GM20431 (cell line): ENCODE data around the gene KLHL8.

Source experiments
- in situ Hi-C: fragments of 300-500 bp; cut with MseI, MboI; formaldehyde crosslinking; loops from one replicate; pipeline ENCODE4 v1.15.0; 2020; ENCODE audit warnings: low sequenced_read_pairs; ENCODE audit not compliant: unreplicated experiment

The KLHL8 gene

DNA sequence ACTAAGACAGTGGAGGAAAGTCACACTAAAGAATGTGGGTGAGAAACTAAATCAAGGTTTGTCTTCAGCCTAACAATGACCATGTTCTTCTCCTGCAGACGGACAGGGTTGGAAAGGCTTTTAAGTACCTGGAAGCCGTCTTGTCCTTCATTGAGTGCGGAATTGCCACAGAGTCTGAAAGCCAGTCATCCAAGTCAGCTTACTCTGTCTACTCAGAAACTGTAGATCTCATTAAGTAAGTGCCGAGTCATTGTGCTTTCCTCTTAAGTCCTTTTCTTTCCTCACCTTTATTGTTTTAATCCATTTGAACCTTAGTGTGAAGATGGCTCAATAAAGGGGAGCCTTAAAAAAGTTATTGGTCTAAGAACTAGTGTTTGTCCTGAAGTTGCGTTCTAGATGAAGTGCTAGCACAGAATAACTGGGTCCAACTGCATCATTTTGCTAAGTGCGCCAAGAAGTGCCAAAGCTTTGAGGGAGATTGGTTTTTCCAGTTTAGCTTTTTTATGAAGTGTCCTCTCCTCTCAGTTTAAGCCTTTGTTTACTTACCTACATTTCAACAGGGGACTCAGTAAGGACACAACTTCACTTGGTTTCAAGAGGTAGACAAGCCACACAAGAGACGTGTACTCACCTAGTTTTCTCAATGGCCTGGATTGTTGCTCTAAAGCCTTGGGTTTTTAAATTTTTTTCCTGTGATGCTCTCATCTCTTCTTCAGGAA, 89.3 kb downstream of the KLHL8 start:
- in situ Hi-C loops: no loop called here

DNA sequence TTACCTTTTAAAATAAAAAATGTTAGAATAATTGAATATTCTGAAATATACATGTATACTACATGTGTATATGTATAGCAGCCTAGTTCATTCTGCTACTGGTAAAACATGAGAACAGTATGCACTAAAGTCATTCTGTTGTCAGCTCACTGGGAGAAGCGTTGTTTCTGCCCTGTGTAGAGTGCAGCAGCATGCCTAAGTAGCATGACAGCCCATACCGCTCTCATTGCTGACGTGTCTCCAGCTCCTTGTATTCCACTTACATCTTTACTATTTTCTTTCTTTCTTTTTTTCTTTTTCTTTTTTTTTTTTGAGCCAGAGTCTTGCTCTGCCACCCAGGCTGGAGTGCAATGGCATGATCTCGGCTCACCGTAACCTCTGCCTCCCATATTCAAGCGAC, 90.7 kb downstream of the KLHL8 start:
- in situ Hi-C loops: no loop called here

DNA sequence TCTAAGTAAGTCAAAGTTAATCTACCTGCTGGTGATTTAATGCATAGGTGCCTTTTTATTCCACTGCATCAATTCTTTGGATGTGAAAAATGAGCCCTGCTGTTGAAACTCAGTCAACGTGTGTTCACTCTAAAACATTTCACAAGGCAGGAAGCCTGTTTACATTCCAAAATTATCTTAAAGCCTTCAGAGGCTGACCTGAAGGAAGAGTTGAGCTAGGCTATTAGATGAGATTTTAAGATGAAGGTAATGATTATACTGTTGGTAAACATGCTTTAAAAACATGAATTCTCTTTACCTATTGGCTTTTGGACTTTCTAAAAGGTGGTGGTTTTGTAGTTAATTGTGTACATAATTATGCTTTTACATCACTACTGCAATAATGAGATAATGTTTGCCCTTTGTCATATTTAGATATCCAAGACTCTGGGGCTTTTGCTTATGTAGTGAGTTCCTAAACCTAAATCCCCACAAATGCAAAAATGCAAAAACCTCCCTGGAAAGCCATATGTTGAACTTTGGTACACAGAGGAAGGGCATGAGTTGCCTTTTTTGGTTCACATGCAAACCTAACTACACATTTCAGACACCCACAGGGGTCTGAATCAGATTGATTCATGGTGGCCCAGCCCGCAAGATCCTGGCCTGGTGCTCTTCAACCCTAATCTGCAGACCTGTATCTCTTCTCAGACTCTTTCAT, 92.3 kb downstream of the KLHL8 start:
- in situ Hi-C loops: no loop called here

DNA sequence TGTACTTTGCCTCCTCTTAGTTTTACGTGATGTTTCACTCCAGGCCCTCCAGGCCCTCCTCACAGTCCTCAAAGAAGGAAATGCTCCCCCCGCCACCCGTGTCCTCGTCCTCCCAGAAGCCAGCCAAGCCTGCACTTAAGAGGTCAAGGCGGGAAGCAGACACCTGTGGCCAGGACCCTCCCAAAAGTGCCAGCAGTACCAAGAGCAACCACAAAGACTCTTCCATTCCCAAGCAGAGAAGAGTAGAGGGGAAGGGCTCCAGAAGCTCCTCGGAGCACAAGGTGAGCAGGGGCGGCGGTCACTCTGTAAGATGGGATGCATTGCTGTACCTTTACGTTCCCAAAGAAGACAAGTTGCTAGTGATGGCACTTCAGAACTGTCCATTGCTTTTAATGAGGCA, 94.4 kb downstream of the KLHL8 start:
- in situ Hi-C loops: no loop called here

DNA sequence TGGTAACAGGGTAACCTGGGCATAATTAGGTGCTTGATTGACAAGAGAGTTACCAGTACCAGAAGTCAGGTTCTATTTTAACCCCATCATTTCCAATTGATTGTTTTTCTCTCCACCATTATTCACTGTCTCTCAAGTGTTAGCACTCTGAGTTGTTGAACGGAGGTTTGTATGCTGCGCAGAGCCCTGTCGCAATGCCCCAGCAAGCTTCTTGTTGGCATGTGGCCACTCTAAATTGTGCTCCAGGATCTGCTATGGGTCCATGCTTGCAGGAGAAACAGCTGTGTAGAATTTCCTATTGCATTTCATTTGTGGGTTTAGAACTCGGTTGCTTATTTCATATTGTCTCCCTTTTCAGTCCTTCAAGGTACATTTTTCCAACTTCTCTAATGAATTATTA, 98.2 kb downstream of the KLHL8 start:
- in situ Hi-C loops: no loop called here

DNA sequence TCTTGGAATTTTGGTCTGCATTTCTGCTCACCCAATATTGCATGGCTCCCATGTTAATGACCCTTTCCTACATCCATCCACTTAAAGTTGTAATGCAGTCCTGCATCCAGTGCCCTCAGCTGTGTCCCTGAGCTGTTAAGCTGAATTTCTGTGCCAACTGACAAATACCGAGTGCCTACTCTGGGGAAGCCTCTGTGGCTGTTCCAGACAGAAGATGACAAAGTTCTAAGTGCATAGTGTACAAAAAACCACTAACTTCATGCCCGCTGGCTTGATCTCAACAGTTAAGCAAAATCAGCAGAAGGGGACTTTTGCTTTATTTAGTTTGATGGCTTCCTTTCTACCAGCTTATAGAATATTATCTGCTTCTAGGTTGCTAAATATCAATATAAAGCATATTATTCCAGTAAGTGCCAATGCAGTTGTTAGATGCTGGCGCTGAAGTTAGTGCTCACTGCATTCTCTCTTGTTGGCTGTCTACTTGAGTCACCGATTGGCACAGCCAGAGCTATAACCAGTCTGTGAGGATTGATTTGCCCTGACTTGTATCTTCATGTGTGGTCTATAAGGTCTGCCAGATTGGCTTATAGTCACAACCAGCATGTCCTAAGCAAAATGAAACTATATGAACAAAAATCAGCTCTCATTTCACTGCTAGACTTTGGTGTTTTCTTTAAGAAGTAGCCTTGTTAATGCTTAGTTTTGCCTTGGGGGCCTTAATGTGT, 98.9 kb downstream of the KLHL8 start:
- in situ Hi-C loops: no loop called here

DNA sequence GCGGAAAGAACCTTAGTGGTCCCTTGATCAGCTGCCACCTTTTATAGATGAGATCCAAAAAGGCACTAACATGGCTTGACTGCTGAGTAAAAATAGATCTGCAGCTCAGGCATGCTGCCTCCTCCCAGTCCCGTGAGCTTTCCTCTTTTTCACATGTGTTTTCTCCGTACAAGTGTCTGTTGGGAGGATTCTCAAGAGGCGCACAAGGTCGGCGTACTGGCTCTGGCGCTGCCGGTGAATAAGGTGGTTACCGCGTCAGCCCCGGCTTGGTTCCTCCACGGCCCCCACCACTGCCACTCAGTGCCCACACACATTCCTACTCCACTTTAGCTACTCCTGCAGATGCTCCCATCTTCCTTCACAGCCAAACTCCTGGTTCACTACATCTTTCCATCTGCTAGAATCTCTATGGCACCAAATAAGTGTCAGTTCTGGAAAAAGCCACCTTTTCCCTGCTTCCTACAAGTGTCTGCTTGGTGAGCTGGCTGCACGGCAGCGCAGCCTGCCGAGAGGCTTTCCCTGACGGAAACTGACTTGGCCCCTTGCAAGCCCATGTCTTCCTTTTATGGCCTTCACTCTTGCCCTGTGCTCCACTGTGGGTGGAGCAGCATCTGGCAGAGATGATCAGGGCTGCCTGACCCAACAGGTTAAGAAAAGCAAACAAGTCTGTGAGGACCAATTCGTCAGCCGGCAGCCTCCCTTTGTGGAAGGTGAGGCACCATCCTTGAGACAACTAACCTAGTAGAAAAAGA, 99.8 kb downstream of the KLHL8 start:
- in situ Hi-C loops: no loop called here

DNA sequence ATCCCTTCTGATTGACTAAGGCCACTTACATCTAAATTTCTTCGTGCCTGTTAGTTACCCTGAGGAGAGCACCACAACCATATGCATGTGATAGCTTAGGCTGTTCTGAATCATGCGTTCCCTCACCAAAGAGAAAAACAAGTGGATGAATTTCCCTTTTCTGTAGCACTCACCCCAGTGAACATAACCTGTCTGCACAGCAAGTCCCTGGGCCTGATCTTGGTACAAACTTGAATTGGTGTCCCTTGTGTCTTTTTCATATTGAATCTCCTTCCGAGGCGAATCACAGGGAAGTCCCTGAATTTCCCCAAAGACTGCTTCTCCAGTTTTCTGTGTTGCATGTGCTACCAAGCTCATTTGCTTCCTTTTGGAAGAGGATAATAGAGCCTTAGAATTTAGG, 100.4 kb downstream of the KLHL8 start:
- in situ Hi-C loops: no loop called here

DNA sequence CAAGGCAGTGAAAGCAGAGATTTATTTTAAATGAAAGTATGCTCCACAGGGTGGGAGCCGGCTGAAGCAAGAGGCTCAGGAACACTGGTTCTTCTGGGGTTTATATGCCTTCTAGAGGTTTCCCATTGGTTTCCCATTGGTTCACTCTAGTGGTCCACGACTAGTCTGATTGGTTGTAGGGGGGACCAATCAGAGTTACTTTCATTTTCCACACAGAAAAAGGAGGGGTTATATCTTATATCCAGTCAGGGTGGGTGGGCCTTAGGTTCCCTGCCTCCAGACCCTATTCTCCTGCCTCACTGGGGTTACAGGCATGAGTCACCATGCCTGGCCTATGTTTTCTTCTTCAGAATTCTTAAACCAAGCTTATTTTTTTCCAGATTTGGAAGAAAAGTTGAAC, 101.6 kb downstream of the KLHL8 start:
- in situ Hi-C loops: no loop called here

DNA sequence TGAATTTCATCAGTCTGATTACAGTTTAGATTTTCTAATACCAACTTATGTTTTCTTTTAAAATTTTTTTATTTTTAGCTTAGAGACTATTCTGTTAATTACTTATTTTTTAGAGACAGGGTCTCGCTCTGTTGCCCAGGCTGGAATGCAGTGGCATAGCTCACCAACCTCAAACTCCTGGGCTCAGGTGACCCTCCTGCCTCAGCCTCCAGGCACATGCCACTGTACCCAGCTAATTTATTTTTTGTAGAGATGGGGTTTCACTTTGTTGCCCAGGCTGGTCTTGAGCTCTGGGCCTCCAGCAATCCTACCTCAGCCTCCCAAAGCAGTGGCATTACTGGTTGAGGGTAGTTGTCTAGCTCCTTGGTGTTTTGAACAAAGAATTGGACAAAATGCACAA, 102.0 kb downstream of the KLHL8 start:
- in situ Hi-C loops: no loop called here

DNA sequence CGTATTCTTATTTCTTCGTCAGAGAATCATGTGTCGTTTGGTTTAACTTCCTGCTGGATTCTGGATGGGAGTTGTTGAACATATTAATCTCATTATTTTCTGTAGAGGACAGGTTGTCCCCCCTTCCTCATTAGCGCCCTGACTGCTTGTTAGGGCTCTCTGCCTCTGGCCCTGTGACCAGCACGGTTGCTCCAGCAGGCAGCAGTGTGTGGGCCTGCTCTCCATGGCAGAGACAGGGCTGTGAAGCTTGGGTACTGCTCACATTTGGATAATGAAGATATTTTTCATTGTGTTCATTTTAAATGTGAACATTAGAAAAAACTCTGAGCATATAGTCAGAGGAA, 102.7 kb downstream of the KLHL8 start:
- in situ Hi-C loops: no loop called here

DNA sequence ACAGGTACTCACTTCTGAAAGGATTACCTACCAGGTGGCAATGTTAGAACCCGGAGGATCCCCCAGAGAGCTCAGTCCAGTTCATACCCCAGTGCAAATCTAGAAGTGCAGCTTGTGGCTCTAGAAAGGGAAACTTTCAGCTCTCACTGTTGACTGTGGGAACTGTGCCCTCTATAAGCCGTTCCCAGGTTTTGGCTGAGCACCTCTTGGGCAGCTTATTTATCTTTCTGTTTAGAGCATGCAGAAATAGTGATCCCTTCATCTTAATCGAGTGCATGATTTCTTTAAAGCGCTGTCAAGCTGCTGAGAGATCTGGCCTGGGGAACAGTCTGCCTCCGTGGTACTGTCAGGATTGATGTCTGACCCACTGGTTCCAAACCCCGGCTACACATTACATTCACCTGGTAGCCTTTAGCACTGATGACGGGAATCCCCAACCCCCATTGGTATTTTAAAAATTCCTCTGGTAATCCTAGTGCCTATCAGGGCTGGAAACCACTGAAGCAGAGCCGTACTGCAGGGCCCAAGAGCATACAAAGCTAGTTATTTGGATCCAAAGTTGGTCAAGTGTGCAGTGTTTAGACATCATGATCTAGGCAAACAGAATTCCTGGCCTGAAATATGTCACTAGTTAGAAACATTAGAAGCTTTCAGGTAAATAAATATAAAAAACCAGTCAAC, 103.2 kb downstream of the KLHL8 start:
- in situ Hi-C loops: no loop called here

DNA sequence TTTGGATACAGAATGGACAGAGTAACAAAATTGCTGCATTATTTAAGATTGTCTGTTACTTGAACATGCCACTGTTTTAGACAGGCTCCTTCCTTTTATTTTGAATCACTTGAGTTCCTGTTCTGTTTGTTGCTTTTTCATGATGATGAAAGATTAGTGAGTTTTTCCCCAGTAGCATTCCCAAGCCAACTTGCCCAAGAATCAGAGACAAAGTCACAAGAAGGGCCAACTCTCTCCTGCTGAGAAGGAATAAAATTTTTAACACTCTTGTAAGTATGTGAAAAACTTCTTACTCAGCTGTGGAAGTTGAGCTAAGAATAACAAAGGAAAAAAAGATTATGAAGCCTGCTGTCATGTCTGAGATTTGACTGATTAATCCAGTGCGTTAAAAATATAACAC, 104.2 kb downstream of the KLHL8 start:
- in situ Hi-C loops: no loop called here

DNA sequence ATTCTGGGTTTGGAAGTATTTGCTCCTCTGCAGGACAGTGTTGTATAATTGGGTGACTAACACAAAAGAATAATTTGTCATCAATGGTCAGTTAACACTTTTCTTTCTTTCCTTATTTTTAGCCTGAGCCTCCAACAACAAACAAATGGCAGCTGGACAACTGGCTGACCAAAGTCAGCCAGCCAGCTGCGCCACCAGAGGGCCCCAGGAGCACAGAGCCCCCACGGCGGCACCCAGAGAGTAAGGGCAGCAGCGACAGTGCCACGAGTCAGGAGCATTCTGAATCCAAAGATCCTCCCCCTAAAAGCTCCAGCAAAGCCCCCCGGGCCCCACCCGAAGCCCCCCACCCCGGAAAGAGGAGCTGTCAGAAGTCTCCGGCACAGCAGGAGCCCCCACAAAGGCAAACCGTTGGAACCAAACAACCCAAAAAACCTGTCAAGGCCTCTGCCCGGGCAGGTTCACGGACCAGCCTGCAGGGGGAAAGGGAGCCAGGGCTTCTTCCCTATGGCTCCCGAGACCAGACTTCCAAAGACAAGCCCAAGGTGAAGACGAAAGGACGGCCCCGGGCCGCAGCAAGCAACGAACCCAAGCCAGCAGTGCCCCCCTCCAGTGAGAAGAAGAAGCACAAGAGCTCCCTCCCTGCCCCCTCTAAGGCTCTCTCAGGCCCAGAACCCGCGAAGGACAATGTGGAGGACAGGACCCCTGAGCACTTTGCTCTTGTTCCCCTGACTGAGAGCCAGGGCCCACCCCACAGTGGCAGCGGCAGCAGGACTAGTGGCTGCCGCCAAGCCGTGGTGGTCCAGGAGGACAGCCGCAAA, 106.0 kb downstream of the KLHL8 start:
- in situ Hi-C loops: no loop called here

DNA sequence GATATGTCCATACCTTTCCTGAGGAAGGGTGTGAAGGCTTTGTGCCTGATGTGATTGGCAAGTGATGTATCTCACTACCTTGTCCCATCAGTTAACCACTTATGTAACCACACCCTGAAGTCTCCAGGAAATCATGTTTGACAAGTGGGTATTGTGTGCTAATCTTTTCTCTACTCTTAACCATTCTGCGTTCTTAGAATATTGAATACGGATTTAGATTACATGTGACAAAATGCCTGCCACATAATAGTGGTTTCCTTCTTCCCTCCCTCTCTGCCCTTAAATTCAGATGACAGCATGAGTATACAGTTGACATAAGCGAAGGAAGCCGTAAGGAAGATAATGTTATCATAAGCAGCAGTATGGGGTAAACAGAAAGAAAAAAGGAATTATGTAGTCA, 108.4 kb downstream of the KLHL8 start:
- in situ Hi-C loops: no loop called here
